GM23338 (cell line): Measurements from ENCODE around the gene RIPK4. TPM values are rescaled to one million over a fixed set of nuclear protein-coding genes. Genes with fewer than 3 reads are reported as not detected.

ENCODE experiments used
- ATAC-seq: fragments of 200-7000 bp; cut with Tn5 transposase; 3 replicates; pipeline ENCODE4 v1.9.1; 2020
- DNase-seq: peaks from one replicate; pipeline ENCODE4 v3.0.0-alpha.2; 2015; ENCODE audit warnings: low spot score
- H2AFZ ChIP-seq: fragments of 200-600 bp; sonication (generic); 2 replicates; pipeline ENCODE4 v1.8.0; 2016; ENCODE audit warnings: antibody characterized with exemption, mild to moderate bottlenecking, moderate library complexity
- H3F3A ChIP-seq: fragments of 200-600 bp; sonication (generic); replicated peaks from 2 replicates; pipeline ENCODE4 v1.8.0; 2017; ENCODE audit warnings: antibody characterized with exemption, mixed run types, low read depth
- H3K27ac ChIP-seq: fragments of 200-600 bp; sonication (generic); 2 replicates; pipeline ENCODE4 v1.6.1; 2016; ENCODE audit warnings: low read depth
- H3K27me3 ChIP-seq: fragments of 200-600 bp; sonication (generic); 2 replicates; pipeline ENCODE4 v1.8.0; 2016; ENCODE audit warnings: mild to moderate bottlenecking, mixed run types, moderate library complexity; ENCODE audit not compliant: insufficient read depth
- H3K36me3 ChIP-seq: fragments of 200-600 bp; sonication (generic); 2 replicates; pipeline ENCODE4 v1.8.0; 2016; ENCODE audit warnings: mild to moderate bottlenecking; ENCODE audit not compliant: insufficient read depth
- H3K4me1 ChIP-seq: fragments of 200-600 bp; sonication (generic); 2 replicates; pipeline ENCODE4 v1.8.0; 2016; ENCODE audit warnings: mild to moderate bottlenecking, moderate library complexity; ENCODE audit not compliant: insufficient read depth
- H3K4me2 ChIP-seq: fragments of 200-600 bp; sonication (generic); 2 replicates; pipeline ENCODE4 v1.7.1; 2017; ENCODE audit warnings: mixed run types
- H3K4me3 ChIP-seq: fragments of 200-600 bp; sonication (generic); 2 replicates; pipeline ENCODE4 v1.6.1; 2016; ENCODE audit warnings: mixed run types
- H3K79me2 ChIP-seq: fragments of 200-600 bp; sonication (generic); replicated peaks from 2 replicates; pipeline ENCODE4 v1.8.0; 2017; ENCODE audit warnings: mild to moderate bottlenecking; ENCODE audit not compliant: insufficient read depth
- H3K9me2 ChIP-seq: fragments of 200-600 bp; sonication (generic); 2 replicates; pipeline ENCODE4 v1.8.0; 2017; ENCODE audit not compliant: insufficient read depth
- H4K20me1 ChIP-seq: fragments of 200-600 bp; sonication (generic); replicated peaks from 2 replicates; pipeline ENCODE4 v1.8.0; 2017; ENCODE audit warnings: mild to moderate bottlenecking; ENCODE audit not compliant: insufficient read depth
- H3K27ac Mint-ChIP-seq: 2 replicates; pipeline ENCODE4 v1.8.0; 2020; ENCODE audit warnings: inconsistent platforms, mild to moderate bottlenecking, moderate library complexity, mixed read lengths
- H3K27me3 Mint-ChIP-seq: 3 replicates; pipeline ENCODE4 v1.8.0; 2022; ENCODE audit warnings: low read depth, mild to moderate bottlenecking, moderate library complexity, mixed read lengths, inconsistent platforms; ENCODE audit not compliant: insufficient read depth, poor library complexity
- H3K36me3 Mint-ChIP-seq: 3 replicates; pipeline ENCODE4 v1.8.0; 2021; ENCODE audit warnings: low read depth, mild to moderate bottlenecking, inconsistent platforms, moderate library complexity, mixed read lengths
- H3K4me1 Mint-ChIP-seq: 3 replicates; pipeline ENCODE4 v1.8.0; 2020; ENCODE audit warnings: mild to moderate bottlenecking, inconsistent platforms, mixed read lengths
- H3K4me3 Mint-ChIP-seq: 3 replicates; pipeline ENCODE4 v1.8.0; 2021; ENCODE audit warnings: moderate library complexity, mild to moderate bottlenecking, inconsistent platforms, mixed read lengths
- H3K9me3 Mint-ChIP-seq: 3 replicates; pipeline ENCODE4 v1.8.0; 2020; ENCODE audit warnings: moderate library complexity, mild to moderate bottlenecking, inconsistent platforms, mixed read lengths
- CTCF ChIP-seq, 2 experiments: fragments of 200-600 bp in 1 of 2; sonication (generic) in 1 of 2; conservative IDR thresholded peaks; 2 replicates each; pipeline versions ENCODE4 v1.5.1 to v1.6.1; 2016 to 2017; ENCODE audit warnings: antibody characterized with exemption in 2 of 2, low read depth in 2 of 2, mild to moderate bottlenecking in 2 of 2, moderate library complexity in 1 of 2
- EZH2 ChIP-seq: fragments of 200-600 bp; sonication (generic); IDR thresholded peaks from one replicate; pipeline ENCODE4 v1.8.0; 2017; ENCODE audit warnings: antibody characterized with exemption, mild to moderate bottlenecking, low read depth; ENCODE audit not compliant: unreplicated experiment
- EZH2phosphoT487 ChIP-seq: fragments of 200-600 bp; sonication (generic); IDR thresholded peaks from one replicate; pipeline ENCODE4 v1.8.1; 2018; ENCODE audit warnings: antibody characterized with exemption; ENCODE audit not compliant: unreplicated experiment
- NANOG ChIP-seq: IDR thresholded peaks from 2 replicates; pipeline ENCODE4 v1.6.1; 2016; ENCODE audit warnings: antibody characterized with exemption, borderline replicate concordance
- ZNF114 ChIP-seq: fragments of 250-450 bp; sonication (Bioruptor Pico); IDR thresholded peaks from 2 replicates; pipeline ENCODE4 v1.5.0; 2020; ENCODE audit warnings: mild to moderate bottlenecking, moderate library complexity
- ZNF462 ChIP-seq: fragments of 250-450 bp; sonication (Bioruptor Pico); IDR thresholded peaks from 2 replicates; pipeline ENCODE4 v1.5.0; 2020; ENCODE audit warnings: mild to moderate bottlenecking, moderate library complexity
- polyA plus RNA-seq: library from polyadenylated mRNA; unstranded; fragments of >200 nt; fragmentation: Nextera tagmentation; extraction: Ambion mirVana; gene quantifications from 2 replicates; pipeline ENCODE4 v1.2.1, GENCODE V29; 2016
- total RNA-seq: library from RNA; depleted of rRNA; stranded (reverse); fragments of >200 nt; shearing (Covaris generic); gene quantifications from 2 replicates; pipeline ENCODE4 v1.2.3, GENCODE V29; 2014
- TF ChIP-seq, protein P1 (sequence below): IDR thresholded peaks from one replicate; pipeline ENCODE4 v1.6.1; 2018; ENCODE audit warnings: antibody characterized with exemption; ENCODE audit not compliant: unreplicated experiment

RIPK4 gene
- total and polyA plus RNA-seq, 2 experiments from 2014 or later, result 2.5 to 9.9 TPM

DNA sequence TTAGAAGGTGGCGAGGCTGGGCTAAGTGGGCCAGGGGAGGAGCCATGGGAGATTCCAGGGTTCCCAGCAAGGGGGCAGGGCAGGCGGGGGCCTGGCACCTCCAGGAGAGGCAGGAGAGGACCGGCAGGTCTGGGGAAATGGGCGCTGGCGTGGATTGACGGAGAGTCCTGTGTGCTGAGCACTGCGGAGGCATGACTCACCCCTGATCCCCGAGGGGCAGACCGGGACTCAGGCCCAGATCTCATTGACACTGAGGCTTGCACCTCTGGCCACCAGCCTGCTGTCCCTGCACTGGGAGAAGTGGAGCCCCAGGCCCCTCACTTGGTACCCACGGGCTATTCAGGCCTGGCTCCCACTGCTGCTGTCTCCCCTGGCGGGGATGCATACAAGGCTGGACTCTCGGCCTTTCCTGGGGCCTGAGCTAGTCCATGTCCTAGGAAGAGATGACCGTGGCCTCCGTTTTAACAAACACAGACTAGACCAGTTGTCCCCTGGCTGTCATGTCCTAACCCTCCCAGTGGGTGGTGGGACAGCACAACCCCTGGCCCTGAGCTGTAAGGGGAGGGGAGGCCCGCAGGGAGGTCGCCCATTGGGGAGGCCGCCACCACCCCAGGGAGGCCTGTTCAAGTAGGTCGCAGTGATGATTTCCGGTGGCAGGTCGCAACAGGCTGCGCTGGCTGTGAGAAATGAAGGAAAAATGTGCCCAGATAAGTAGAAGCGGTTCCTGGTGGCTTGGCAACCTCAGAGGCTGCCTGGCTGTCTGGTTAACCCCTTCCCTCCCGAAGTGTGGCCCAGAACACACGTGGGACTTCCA lies 39.7 kb downstream of the RIPK4 start:
- Histone ChIP-seq H3K4me2 (no peak overlapping the region), H3K27me3 (peaks cover 30% of the 10 kb centered on the region), H3K36me3 (no peaks in the 10 kb centered on the region), H3K27ac (no peak overlapping the region), H3K79me2 (no peaks in the 10 kb centered on the region), H3K4me3 (no peak overlapping the region), H3K4me1 (no peaks in the 10 kb centered on the region; the same call in 1 of the 2 replicates), H4K20me1 (no peaks in the 10 kb centered on the region), H3K9me2 (no peaks in the 10 kb centered on the region), H2AFZ (no peak overlapping the region), H3F3A (no peaks in the 10 kb centered on the region)
- Mint-ChIP-seq H3K27ac (no peak overlapping the region), H3K4me3 (no peak overlapping the region), H3K4me1 (peaks cover 23% of the 10 kb centered on the region), H3K9me3 (no peaks in the 10 kb centered on the region), H3K27me3 (peaks cover 39% of the 10 kb centered on the region), H3K36me3 (no peaks in the 10 kb centered on the region)
- DNase-seq (no peak), ATAC-seq (no peak)
- TF ChIP-seq EZH2, result no peak
- TF ChIP-seq CTCF (conservative IDR thresholded peaks at IDR 0.05; ENCODE audit: low read depth in 2 of 2), result 0 out of 4 replicates have a peak, but pooled peaks of 1 of the 2 experiments have one; percentile 8

DNA sequence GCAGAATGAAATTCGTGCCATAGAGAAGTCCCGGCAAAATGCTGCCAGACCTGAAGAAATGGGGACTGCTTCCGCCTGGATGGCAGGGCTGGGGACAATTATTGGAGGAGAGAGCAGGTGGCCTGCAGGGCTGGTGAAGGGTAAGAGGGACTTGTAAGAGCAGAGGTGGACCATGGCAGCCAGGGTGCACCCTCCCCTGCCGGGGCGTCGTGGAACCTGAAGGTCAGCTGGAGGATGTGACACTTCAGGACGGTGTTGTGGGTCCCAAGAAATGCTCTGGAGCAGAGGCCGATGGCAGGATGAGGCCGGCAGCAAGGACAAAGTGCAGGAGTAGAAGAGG lies 40.3 kb downstream of the RIPK4 start:
- Histone ChIP-seq H3K4me1 (no peaks in the 10 kb centered on the region; the same call in 1 of the 2 replicates), H3K36me3 (no peaks in the 10 kb centered on the region), H3K9me2 (no peaks in the 10 kb centered on the region), H4K20me1 (no peaks in the 10 kb centered on the region), H3K4me2 (0 out of 2 replicates have a peak overlapping the region, but pooled peaks have one; percentile 88), H3F3A (no peaks in the 10 kb centered on the region), H3K4me3 (no peak overlapping the region), H2AFZ (no peak overlapping the region), H3K79me2 (no peaks in the 10 kb centered on the region), H3K27ac (no peak overlapping the region), H3K27me3 (peaks cover 30% of the 10 kb centered on the region)
- no peaks in the 10 kb centered on the region for H3K36me3 Mint-ChIP-seq
- H3K27me3 Mint-ChIP-seq, result peaks cover 43% of the 10 kb centered on the region
- H3K27ac Mint-ChIP-seq, result no peak overlapping the region
- H3K4me1 Mint-ChIP-seq, result peaks cover 24% of the 10 kb centered on the region
- ATAC-seq (no peak), DNase-seq (no peak)
- peak overlapping the region; percentile 13; the same call in 1 of the 3 replicates for H3K4me3 Mint-ChIP-seq
- no peaks in the 10 kb centered on the region for H3K9me3 Mint-ChIP-seq
- TF ChIP-seq ZNF114 (CRISPR knock-in tag), result no peak
- TF ChIP-seq EZH2phosphoT487, result no peak
- TF ChIP-seq ZNF462 (CRISPR knock-in tag), result no peak
- no peak for TF ChIP-seq EZH2
- TF ChIP-seq NANOG, result no peak
- TF ChIP-seq, protein P1, sequence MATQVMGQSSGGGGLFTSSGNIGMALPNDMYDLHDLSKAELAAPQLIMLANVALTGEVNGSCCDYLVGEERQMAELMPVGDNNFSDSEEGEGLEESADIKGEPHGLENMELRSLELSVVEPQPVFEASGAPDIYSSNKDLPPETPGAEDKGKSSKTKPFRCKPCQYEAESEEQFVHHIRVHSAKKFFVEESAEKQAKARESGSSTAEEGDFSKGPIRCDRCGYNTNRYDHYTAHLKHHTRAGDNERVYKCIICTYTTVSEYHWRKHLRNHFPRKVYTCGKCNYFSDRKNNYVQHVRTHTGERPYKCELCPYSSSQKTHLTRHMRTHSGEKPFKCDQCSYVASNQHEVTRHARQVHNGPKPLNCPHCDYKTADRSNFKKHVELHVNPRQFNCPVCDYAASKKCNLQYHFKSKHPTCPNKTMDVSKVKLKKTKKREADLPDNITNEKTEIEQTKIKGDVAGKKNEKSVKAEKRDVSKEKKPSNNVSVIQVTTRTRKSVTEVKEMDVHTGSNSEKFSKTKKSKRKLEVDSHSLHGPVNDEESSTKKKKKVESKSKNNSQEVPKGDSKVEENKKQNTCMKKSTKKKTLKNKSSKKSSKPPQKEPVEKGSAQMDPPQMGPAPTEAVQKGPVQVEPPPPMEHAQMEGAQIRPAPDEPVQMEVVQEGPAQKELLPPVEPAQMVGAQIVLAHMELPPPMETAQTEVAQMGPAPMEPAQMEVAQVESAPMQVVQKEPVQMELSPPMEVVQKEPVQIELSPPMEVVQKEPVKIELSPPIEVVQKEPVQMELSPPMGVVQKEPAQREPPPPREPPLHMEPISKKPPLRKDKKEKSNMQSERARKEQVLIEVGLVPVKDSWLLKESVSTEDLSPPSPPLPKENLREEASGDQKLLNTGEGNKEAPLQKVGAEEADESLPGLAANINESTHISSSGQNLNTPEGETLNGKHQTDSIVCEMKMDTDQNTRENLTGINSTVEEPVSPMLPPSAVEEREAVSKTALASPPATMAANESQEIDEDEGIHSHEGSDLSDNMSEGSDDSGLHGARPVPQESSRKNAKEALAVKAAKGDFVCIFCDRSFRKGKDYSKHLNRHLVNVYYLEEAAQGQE, result no peak
